Loucy (cell line): Measurements from ENCODE around the gene USP44.

Source experiments
- EZH2phosphoT487 ChIP-seq: fragments of 200-600 bp; IDR thresholded peaks from 2 replicates; pipeline ENCODE4 v1.6.1; 2018; ENCODE audit warnings: antibody characterized with exemption, mild to moderate bottlenecking, moderate library complexity, borderline replicate concordance
- TF ChIP-seq, protein P1 (sequence below): fragments of 200-600 bp; sonication (generic); conservative IDR thresholded peaks from 2 replicates; pipeline ENCODE4 v1.5.1; 2014; ENCODE audit warnings: mild to moderate bottlenecking, antibody characterized with exemption, low read length

- TF ChIP-seq, protein P1, sequence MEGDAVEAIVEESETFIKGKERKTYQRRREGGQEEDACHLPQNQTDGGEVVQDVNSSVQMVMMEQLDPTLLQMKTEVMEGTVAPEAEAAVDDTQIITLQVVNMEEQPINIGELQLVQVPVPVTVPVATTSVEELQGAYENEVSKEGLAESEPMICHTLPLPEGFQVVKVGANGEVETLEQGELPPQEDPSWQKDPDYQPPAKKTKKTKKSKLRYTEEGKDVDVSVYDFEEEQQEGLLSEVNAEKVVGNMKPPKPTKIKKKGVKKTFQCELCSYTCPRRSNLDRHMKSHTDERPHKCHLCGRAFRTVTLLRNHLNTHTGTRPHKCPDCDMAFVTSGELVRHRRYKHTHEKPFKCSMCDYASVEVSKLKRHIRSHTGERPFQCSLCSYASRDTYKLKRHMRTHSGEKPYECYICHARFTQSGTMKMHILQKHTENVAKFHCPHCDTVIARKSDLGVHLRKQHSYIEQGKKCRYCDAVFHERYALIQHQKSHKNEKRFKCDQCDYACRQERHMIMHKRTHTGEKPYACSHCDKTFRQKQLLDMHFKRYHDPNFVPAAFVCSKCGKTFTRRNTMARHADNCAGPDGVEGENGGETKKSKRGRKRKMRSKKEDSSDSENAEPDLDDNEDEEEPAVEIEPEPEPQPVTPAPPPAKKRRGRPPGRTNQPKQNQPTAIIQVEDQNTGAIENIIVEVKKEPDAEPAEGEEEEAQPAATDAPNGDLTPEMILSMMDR, result no peak
- TF ChIP-seq EZH2phosphoT487, result no peak
These were observed 12.6 kb downstream of the USP44 start for GRCh38 chr12:95538656-95539055.
